Nephron progenitor cell (in vitro differentiated cells): ENCODE measurements around the gene ARID3B.

Experiments used
- DNase-seq: peaks from one replicate; pipeline ENCODE4 v3.0.0; 2021
- H3K27ac Mint-ChIP-seq: 2 replicates; pipeline ENCODE4 v1.8.0; 2021; ENCODE audit warnings: mild to moderate bottlenecking, moderate library complexity, mixed read lengths
- H3K27me3 Mint-ChIP-seq: 2 replicates; pipeline ENCODE4 v1.8.0; 2021; ENCODE audit warnings: mild to moderate bottlenecking, low read depth, mixed read lengths; ENCODE audit not compliant: poor library complexity
- H3K36me3 Mint-ChIP-seq: 2 replicates; pipeline ENCODE4 v1.8.0; 2021; ENCODE audit warnings: low read depth, mixed read lengths
- H3K4me1 Mint-ChIP-seq: 2 replicates; pipeline ENCODE4 v1.8.0; 2021; ENCODE audit warnings: mixed read lengths
- H3K4me3 Mint-ChIP-seq: 2 replicates; pipeline ENCODE4 v1.8.0; 2021; ENCODE audit warnings: mild to moderate bottlenecking, moderate library complexity, mixed read lengths
- H3K9me3 Mint-ChIP-seq: 2 replicates; pipeline ENCODE4 v1.8.0; 2021; ENCODE audit warnings: mild to moderate bottlenecking, moderate library complexity, mixed read lengths
- CTCF ChIP-seq: fragments of 200-600 bp; sonication (generic); IDR thresholded peaks from 2 replicates; pipeline ENCODE4 v1.5.0; 2021; ENCODE audit warnings: antibody characterized with exemption

ARID3B gene

GRCh38 chr15:74621546-74621920 lies 80.5 kb downstream of the ARID3B start:
- Mint-ChIP-seq H3K9me3 (no peaks in the 10 kb centered on the region), H3K27ac (peak overlapping the region; percentile 69), H3K4me1 (peaks cover 39% of the 10 kb centered on the region), H3K36me3 (peaks cover 53% of the 10 kb centered on the region), H3K4me3 (no peak overlapping the region), H3K27me3 (peaks cover 6% of the 10 kb centered on the region)
- no peak for TF ChIP-seq CTCF
- no peak for DNase-seq

GRCh38 chr15:74621936-74622335 lies 80.9 kb downstream of the ARID3B start:
- H3K27me3 Mint-ChIP-seq = peaks cover 6% of the 10 kb centered on the region
- peaks cover 53% of the 10 kb centered on the region for H3K36me3 Mint-ChIP-seq
- peak; percentile 36 for DNase-seq
- no peak overlapping the region for H3K4me3 Mint-ChIP-seq
- no peaks in the 10 kb centered on the region for H3K9me3 Mint-ChIP-seq
- H3K4me1 Mint-ChIP-seq = peaks cover 35% of the 10 kb centered on the region
- no peak for TF ChIP-seq CTCF
- H3K27ac Mint-ChIP-seq = peak overlapping the region; percentile 69

- Mint-ChIP-seq H3K36me3 (peaks cover 53% of the 10 kb centered on the region), H3K9me3 (no peaks in the 10 kb centered on the region), H3K4me1 (peaks cover 27% of the 10 kb centered on the region), H3K27me3 (peaks cover 5% of the 10 kb centered on the region), H3K4me3 (no peak overlapping the region), H3K27ac (no peak overlapping the region)
- no peak for TF ChIP-seq CTCF
- no peak for DNase-seq
Observed at GRCh38 chr15:74622758-74623157, 81.7 kb downstream of the ARID3B start.

GRCh38 chr15:74624020-74624602 lies 83.1 kb downstream of the ARID3B start:
- peaks cover 67% of the 10 kb centered on the region for H3K36me3 Mint-ChIP-seq
- peaks cover 17% of the 10 kb centered on the region for H3K4me1 Mint-ChIP-seq
- no peak overlapping the region for H3K4me3 Mint-ChIP-seq
- H3K9me3 Mint-ChIP-seq = no peaks in the 10 kb centered on the region
- H3K27me3 Mint-ChIP-seq = peaks cover 3% of the 10 kb centered on the region
- H3K27ac Mint-ChIP-seq = no peak overlapping the region
- TF ChIP-seq CTCF = no peak
- DNase-seq = no peak

- DNase-seq = no peak
- Mint-ChIP-seq H3K9me3 (no peaks in the 10 kb centered on the region), H3K27me3 (peaks cover 3% of the 10 kb centered on the region), H3K27ac (no peak overlapping the region), H3K4me3 (no peak overlapping the region), H3K4me1 (peaks cover 11% of the 10 kb centered on the region), H3K36me3 (peaks cover 58% of the 10 kb centered on the region)
- no peak for TF ChIP-seq CTCF
Observed at GRCh38 chr15:74625693-74626092, 84.7 kb downstream of the ARID3B start.

- Mint-ChIP-seq H3K9me3 (no peaks in the 10 kb centered on the region), H3K36me3 (peaks cover 51% of the 10 kb centered on the region), H3K4me1 (peaks cover 5% of the 10 kb centered on the region), H3K27ac (peak overlapping the region; percentile 51), H3K4me3 (no peak overlapping the region), H3K27me3 (peaks cover 3% of the 10 kb centered on the region)
- no peak for DNase-seq
- no peak for TF ChIP-seq CTCF
Observed at GRCh38 chr15:74626336-74626735, 85.3 kb downstream of the ARID3B start.
